ENCODE data around the gene BACH2.
A peak's percentile ranks its signal among the peaks of the same experiment; 100 is the strongest.

The BACH2 gene

DNA sequence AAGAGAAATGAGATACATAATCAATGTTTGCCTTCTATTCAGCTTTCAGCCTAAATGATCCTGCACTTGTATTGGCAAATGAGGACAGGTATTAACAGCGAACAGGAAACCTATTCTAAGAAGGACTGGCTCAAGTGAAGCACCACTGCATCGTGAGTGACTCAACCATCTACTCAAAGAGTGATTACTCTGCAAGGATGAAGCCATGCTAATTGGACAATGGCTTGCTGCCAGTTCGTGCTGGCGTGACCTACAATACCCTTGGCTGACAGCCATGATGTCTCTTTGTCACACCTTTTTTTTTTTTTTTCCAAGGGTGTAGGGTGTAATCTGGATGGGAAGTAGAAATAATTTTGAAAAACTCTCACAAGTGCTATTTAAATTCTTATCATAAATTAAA is 297.5 kb downstream of the BACH2 start:
- TF ChIP-seq SIN3A (IDR thresholded peaks at IDR 0.05; ENCODE audit: borderline replicate concordance, insufficient read depth, low read length) = no peak
- no peak for TF ChIP-seq TAF1 (IDR thresholded peaks at IDR 0.05; ENCODE audit: borderline replicate concordance, insufficient read depth, low read length)
- TF ChIP-seq FOXP2 (optimal IDR thresholded peaks at IDR 0.05; ENCODE audit: borderline replicate concordance, extremely low read depth, extremely low read length, insufficient read depth) = peak; percentile 56

DNA sequence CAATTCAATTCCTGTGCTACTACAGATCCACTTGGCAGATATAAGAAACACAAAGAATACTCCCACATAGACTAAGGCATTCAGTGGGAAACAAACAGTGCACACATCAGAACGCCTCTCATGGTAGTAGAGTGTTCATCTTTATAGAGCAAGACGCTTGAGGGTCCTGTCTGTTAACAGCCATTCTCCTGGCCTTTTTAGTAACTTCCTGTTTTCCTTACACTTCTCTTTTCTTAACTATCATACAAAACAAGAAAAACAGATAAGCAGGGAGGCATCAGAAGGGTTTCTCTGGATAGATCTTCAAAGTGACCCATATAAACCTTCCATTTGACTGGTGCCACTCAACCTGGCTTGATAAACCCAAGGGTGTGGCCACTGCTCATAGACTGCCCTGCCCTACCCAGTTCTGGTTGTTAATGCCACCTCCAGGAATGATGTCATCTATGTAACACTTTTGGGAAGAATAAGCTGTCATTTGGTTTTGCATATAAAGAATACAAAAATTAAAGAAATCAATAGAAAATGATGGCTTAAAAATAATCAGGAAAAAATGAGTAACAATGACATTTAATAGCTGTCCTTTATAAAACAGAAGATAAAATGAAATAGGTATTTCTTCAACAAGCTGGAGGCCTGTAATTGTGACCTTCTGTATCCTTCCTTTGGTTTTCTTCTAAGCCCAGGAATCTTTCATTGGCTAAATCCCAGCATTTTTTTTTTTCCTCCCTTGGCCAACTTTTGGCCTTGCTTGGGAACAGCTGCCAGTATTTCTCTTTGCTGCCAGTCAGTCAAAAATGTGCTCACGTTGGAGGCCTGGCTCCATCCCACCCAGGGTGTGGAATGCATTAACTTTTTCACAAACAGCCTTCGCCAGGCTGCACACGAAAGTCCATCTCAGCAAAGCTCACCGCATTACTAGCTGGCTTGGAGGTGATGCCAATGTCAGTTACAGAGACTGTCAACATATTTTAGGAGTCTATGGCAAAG is 298.9 kb downstream of the BACH2 start:
- TF ChIP-seq TAF1 (IDR thresholded peaks at IDR 0.05; ENCODE audit: borderline replicate concordance, insufficient read depth, low read length) = no peak
- TF ChIP-seq FOXP2 (optimal IDR thresholded peaks at IDR 0.05; ENCODE audit: borderline replicate concordance, extremely low read depth, extremely low read length, insufficient read depth) = no peak
- TF ChIP-seq, protein P1, sequence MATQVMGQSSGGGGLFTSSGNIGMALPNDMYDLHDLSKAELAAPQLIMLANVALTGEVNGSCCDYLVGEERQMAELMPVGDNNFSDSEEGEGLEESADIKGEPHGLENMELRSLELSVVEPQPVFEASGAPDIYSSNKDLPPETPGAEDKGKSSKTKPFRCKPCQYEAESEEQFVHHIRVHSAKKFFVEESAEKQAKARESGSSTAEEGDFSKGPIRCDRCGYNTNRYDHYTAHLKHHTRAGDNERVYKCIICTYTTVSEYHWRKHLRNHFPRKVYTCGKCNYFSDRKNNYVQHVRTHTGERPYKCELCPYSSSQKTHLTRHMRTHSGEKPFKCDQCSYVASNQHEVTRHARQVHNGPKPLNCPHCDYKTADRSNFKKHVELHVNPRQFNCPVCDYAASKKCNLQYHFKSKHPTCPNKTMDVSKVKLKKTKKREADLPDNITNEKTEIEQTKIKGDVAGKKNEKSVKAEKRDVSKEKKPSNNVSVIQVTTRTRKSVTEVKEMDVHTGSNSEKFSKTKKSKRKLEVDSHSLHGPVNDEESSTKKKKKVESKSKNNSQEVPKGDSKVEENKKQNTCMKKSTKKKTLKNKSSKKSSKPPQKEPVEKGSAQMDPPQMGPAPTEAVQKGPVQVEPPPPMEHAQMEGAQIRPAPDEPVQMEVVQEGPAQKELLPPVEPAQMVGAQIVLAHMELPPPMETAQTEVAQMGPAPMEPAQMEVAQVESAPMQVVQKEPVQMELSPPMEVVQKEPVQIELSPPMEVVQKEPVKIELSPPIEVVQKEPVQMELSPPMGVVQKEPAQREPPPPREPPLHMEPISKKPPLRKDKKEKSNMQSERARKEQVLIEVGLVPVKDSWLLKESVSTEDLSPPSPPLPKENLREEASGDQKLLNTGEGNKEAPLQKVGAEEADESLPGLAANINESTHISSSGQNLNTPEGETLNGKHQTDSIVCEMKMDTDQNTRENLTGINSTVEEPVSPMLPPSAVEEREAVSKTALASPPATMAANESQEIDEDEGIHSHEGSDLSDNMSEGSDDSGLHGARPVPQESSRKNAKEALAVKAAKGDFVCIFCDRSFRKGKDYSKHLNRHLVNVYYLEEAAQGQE (IDR thresholded peaks at IDR 0.05; ENCODE audit: insufficient read depth in 1 of 2, low read depth in 2 of 2, low read length in 2 of 2) = no peak

DNA sequence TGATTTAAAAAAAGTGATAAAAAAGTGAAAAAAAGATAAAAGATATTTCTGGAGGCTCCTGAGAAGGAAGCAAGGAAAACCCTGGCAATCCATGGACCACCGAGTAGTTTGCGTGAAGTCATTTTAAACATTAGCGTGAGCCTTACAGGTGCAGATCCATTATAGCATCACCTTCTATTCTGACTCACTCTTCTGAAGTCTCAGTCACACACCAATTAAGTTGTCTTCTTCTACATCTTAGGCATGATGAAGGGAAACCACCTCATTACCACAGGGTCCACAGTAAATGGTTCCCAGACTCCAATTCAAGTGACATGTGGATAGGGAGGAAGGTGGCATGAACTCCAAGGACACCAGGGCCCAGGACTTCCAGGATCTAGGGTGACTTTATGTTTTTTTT is 303.2 kb downstream of the BACH2 start:
- TF ChIP-seq, protein P1 (IDR thresholded peaks at IDR 0.05; ENCODE audit: insufficient read depth in 1 of 2, low read depth in 2 of 2, low read length in 2 of 2) = no peak
- TF ChIP-seq TAF1 (IDR thresholded peaks at IDR 0.05; ENCODE audit: borderline replicate concordance, insufficient read depth, low read length) = no peak
- no peak for TF ChIP-seq SIN3A (IDR thresholded peaks at IDR 0.05; ENCODE audit: borderline replicate concordance, insufficient read depth, low read length)
- TF ChIP-seq FOXP2 (optimal IDR thresholded peaks at IDR 0.05; ENCODE audit: borderline replicate concordance, extremely low read depth, extremely low read length, insufficient read depth) = no peak
- TF ChIP-seq POLR2AphosphoS5 (IDR thresholded peaks at IDR 0.05; ENCODE audit: low read depth, low read length) = no peak; the same call in 1 of the 2 replicates

DNA sequence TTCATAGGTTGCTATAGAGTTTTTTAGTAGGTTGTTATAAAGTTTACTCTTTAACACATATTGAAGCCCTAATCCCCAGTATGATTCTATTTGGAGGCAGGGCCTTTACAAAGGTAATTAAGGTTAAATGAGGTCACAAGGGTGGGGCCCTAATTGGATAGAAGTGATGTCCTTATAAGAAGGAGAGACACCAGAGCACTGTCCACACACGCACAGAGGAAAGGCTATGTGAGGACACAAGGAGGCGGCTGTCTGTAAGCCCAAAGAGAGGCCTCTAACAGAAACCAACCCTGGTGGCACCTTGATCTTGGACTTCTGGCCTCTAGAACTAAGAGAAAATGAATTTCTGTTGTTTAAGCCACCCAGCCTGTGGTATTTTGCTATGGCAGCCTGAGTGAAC is 303.8 kb downstream of the BACH2 start:
- TF ChIP-seq FOXP2 (optimal IDR thresholded peaks at IDR 0.05; ENCODE audit: borderline replicate concordance, extremely low read depth, extremely low read length, insufficient read depth) = no peak
- TF ChIP-seq SIN3A (IDR thresholded peaks at IDR 0.05; ENCODE audit: borderline replicate concordance, insufficient read depth, low read length) = no peak
- TF ChIP-seq POLR2AphosphoS5 (IDR thresholded peaks at IDR 0.05; ENCODE audit: low read depth, low read length) = no peak; the same call in 1 of the 2 replicates
- TF ChIP-seq TAF1 (IDR thresholded peaks at IDR 0.05; ENCODE audit: borderline replicate concordance, insufficient read depth, low read length) = no peak
- TF ChIP-seq, protein P1 (IDR thresholded peaks at IDR 0.05; ENCODE audit: insufficient read depth in 1 of 2, low read depth in 2 of 2, low read length in 2 of 2) = no peak

DNA sequence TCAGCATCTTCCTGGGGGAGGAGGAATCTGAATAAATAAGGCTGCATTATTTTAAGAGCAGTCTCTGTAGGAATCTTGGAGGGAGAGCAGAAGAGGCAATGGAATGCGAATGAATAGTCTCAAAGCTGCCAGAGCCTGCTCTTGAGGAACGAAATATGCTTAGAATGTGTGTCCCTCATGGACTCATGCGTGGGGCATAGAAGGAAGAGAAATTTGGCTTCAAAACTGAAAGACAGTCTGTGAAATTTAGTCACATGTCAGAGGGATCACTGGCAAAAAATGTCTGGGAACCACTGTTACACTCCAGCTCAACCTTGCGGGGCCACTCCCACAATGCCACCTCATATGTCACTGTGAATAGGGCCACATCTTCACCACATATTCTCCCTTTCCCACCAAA is 306.9 kb downstream of the BACH2 start:
- TF ChIP-seq SIN3A (IDR thresholded peaks at IDR 0.05; ENCODE audit: borderline replicate concordance, insufficient read depth, low read length) = no peak
- TF ChIP-seq TAF1 (IDR thresholded peaks at IDR 0.05; ENCODE audit: borderline replicate concordance, insufficient read depth, low read length) = no peak
- TF ChIP-seq, protein P1 (IDR thresholded peaks at IDR 0.05; ENCODE audit: insufficient read depth in 1 of 2, low read depth in 2 of 2, low read length in 2 of 2) = no peak
- TF ChIP-seq FOXP2 (optimal IDR thresholded peaks at IDR 0.05; ENCODE audit: borderline replicate concordance, extremely low read depth, extremely low read length, insufficient read depth) = no peak
- TF ChIP-seq POLR2AphosphoS5 (IDR thresholded peaks at IDR 0.05; ENCODE audit: low read depth, low read length) = no peak

Measured in PFSK-1 (cell line).